Activated T-helper 2 cell treated with anti-CD3 and anti-CD28 coated beads, Interferon-gamma antibody, Interleukin-2, Interleukin-4, amounts not matched to agents 10 μg/mL and 5 μg/mL and 100 μg/mL, durations not matched to agents 14 hours and 24 hours and 36 hours (primary cell): Measurements from ENCODE around the gene ADAR. TPM values are rescaled to one million over a fixed set of nuclear protein-coding genes. Genes with fewer than 3 reads are reported as not detected.

Experiments
- DNase-seq: peaks from one replicate; pipeline ENCODE4 v3.0.0; 2021; ENCODE audit warnings: low spot score
- H3K27ac Mint-ChIP-seq: one replicate; pipeline ENCODE4 v1.8.0; 2021; ENCODE audit warnings: mixed read lengths
- H3K27me3 Mint-ChIP-seq: one replicate; pipeline ENCODE4 v1.8.0; 2021; ENCODE audit warnings: low read depth, mixed read lengths
- H3K36me3 Mint-ChIP-seq: one replicate; pipeline ENCODE4 v1.8.0; 2021; ENCODE audit warnings: low read depth, mixed read lengths
- H3K4me1 Mint-ChIP-seq: one replicate; pipeline ENCODE4 v1.8.0; 2021; ENCODE audit warnings: low read depth, mixed read lengths
- H3K4me3 Mint-ChIP-seq: one replicate; pipeline ENCODE4 v1.8.0; 2021; ENCODE audit warnings: low read depth, mild to moderate bottlenecking, moderate library complexity, mixed read lengths
- H3K9me3 Mint-ChIP-seq: one replicate; pipeline ENCODE4 v1.8.0; 2021; ENCODE audit warnings: mixed read lengths
- intact Hi-C: fragments of 100-400 bp; cut with micrococcal nuclease; formaldehyde crosslinking; loops from one replicate; pipeline ENCODE4 v1.15.1; 2023
- total RNA-seq: library from RNA; stranded (reverse); gene quantifications from 2 replicates; pipeline ENCODE4 v1.2.3, GENCODE V29; 2022

The ADAR gene
- total RNA-seq, 1 donor from 2014 or later: 267 TPM

- no peak overlapping the region for H3K27ac Mint-ChIP-seq
- peaks cover 6% of the 10 kb centered on the region for H3K4me1 Mint-ChIP-seq
- H3K9me3 Mint-ChIP-seq: no peaks in the 10 kb centered on the region
- no peaks in the 10 kb centered on the region for H3K27me3 Mint-ChIP-seq
- H3K36me3 Mint-ChIP-seq: peaks cover 91% of the 10 kb centered on the region
- DNase-seq: no peak
- no peak overlapping the region for H3K4me3 Mint-ChIP-seq
- intact Hi-C loops: no loop called here
Observed at GRCh38 chr1:154591206-154591605, 16.8 kb downstream of the ADAR start.

- Mint-ChIP-seq H3K27me3 (no peaks in the 10 kb centered on the region), H3K4me3 (no peak overlapping the region), H3K27ac (no peak overlapping the region), H3K36me3 (peaks cover 92% of the 10 kb centered on the region), H3K4me1 (peaks cover 6% of the 10 kb centered on the region), H3K9me3 (no peaks in the 10 kb centered on the region)
- DNase-seq: no peak
- intact Hi-C loops: no loop called here
Observed at GRCh38 chr1:154590756-154591155, 17.2 kb downstream of the ADAR start.

- Mint-ChIP-seq H3K4me1 (peaks cover 6% of the 10 kb centered on the region), H3K27ac (peak overlapping the region; percentile 35), H3K27me3 (no peaks in the 10 kb centered on the region), H3K9me3 (no peaks in the 10 kb centered on the region), H3K4me3 (no peak overlapping the region), H3K36me3 (peaks cover 96% of the 10 kb centered on the region)
- intact Hi-C loops: no loop called here
- no peak for DNase-seq
Observed at GRCh38 chr1:154589780-154590179, 18.2 kb downstream of the ADAR start.

GRCh38 chr1:154586641-154587040, 21.3 kb downstream of the ADAR start:
- Mint-ChIP-seq H3K27me3 (no peaks in the 10 kb centered on the region), H3K4me1 (peaks cover 6% of the 10 kb centered on the region), H3K4me3 (no peak overlapping the region), H3K9me3 (no peaks in the 10 kb centered on the region), H3K27ac (no peak overlapping the region), H3K36me3 (peaks cover 84% of the 10 kb centered on the region)
- intact Hi-C loops: no loop called here
- no peak for DNase-seq

GRCh38 chr1:154586231-154586630, 21.8 kb downstream of the ADAR start:
- peaks cover 6% of the 10 kb centered on the region for H3K4me1 Mint-ChIP-seq
- no peak overlapping the region for H3K4me3 Mint-ChIP-seq
- no peaks in the 10 kb centered on the region for H3K27me3 Mint-ChIP-seq
- no peaks in the 10 kb centered on the region for H3K9me3 Mint-ChIP-seq
- intact Hi-C loops: no loop called here
- DNase-seq: no peak
- peaks cover 82% of the 10 kb centered on the region for H3K36me3 Mint-ChIP-seq
- no peak overlapping the region for H3K27ac Mint-ChIP-seq

- Mint-ChIP-seq H3K36me3 (peaks cover 82% of the 10 kb centered on the region), H3K27me3 (no peaks in the 10 kb centered on the region), H3K4me1 (peaks cover 3% of the 10 kb centered on the region), H3K4me3 (no peak overlapping the region), H3K9me3 (no peaks in the 10 kb centered on the region), H3K27ac (no peak overlapping the region)
- DNase-seq: no peak
- intact Hi-C loops: no loop called here
Observed at GRCh38 chr1:154584267-154584994, 23.6 kb downstream of the ADAR start.

- Mint-ChIP-seq H3K36me3 (peaks cover 82% of the 10 kb centered on the region), H3K9me3 (no peaks in the 10 kb centered on the region), H3K27me3 (no peaks in the 10 kb centered on the region), H3K4me1 (peaks cover under 1% of the 10 kb centered on the region), H3K27ac (no peak overlapping the region), H3K4me3 (no peak overlapping the region)
- no peak for DNase-seq
- intact Hi-C loops: no loop called here
Observed at GRCh38 chr1:154583773-154584172, 24.2 kb downstream of the ADAR start.

GRCh38 chr1:154582885-154583284, 25.1 kb downstream of the ADAR start:
- H3K4me1 Mint-ChIP-seq: no peaks in the 10 kb centered on the region
- H3K27me3 Mint-ChIP-seq: no peaks in the 10 kb centered on the region
- intact Hi-C loops: no loop called here
- no peak for DNase-seq
- no peaks in the 10 kb centered on the region for H3K9me3 Mint-ChIP-seq
- H3K27ac Mint-ChIP-seq: no peak overlapping the region
- H3K36me3 Mint-ChIP-seq: peaks cover 82% of the 10 kb centered on the region
- H3K4me3 Mint-ChIP-seq: no peak overlapping the region

- Mint-ChIP-seq H3K27ac (no peak overlapping the region), H3K4me3 (no peak overlapping the region), H3K9me3 (no peaks in the 10 kb centered on the region), H3K36me3 (peaks cover 72% of the 10 kb centered on the region), H3K4me1 (no peaks in the 10 kb centered on the region), H3K27me3 (no peaks in the 10 kb centered on the region)
- DNase-seq: no peak
- intact Hi-C loops: no loop called here
Observed at GRCh38 chr1:154581766-154582165, 26.2 kb downstream of the ADAR start.

GRCh38 chr1:154579374-154579773, 28.6 kb downstream of the ADAR start:
- no peaks in the 10 kb centered on the region for H3K27me3 Mint-ChIP-seq
- intact Hi-C loops: no loop called here
- H3K4me1 Mint-ChIP-seq: no peaks in the 10 kb centered on the region
- peaks cover 53% of the 10 kb centered on the region for H3K36me3 Mint-ChIP-seq
- H3K27ac Mint-ChIP-seq: no peak overlapping the region
- H3K9me3 Mint-ChIP-seq: no peaks in the 10 kb centered on the region
- DNase-seq: no peak
- no peak overlapping the region for H3K4me3 Mint-ChIP-seq

- no peaks in the 10 kb centered on the region for H3K9me3 Mint-ChIP-seq
- no peak for DNase-seq
- no peaks in the 10 kb centered on the region for H3K4me1 Mint-ChIP-seq
- no peak overlapping the region for H3K4me3 Mint-ChIP-seq
- peaks cover 48% of the 10 kb centered on the region for H3K36me3 Mint-ChIP-seq
- intact Hi-C loops: no loop called here
- no peak overlapping the region for H3K27ac Mint-ChIP-seq
- H3K27me3 Mint-ChIP-seq: no peaks in the 10 kb centered on the region
Observed at GRCh38 chr1:154578058-154578418, 29.9 kb downstream of the ADAR start.

- DNase-seq: no peak
- Mint-ChIP-seq H3K4me1 (no peaks in the 10 kb centered on the region), H3K27me3 (no peaks in the 10 kb centered on the region), H3K36me3 (peaks cover 46% of the 10 kb centered on the region), H3K9me3 (no peaks in the 10 kb centered on the region), H3K4me3 (no peak overlapping the region), H3K27ac (no peak overlapping the region)
- intact Hi-C loops: no loop called here
Observed at GRCh38 chr1:154577346-154578057, 30.5 kb downstream of the ADAR start.

GRCh38 chr1:154575951-154576566, 31.9 kb downstream of the ADAR start:
- H3K27ac Mint-ChIP-seq: no peak overlapping the region
- peaks cover 35% of the 10 kb centered on the region for H3K36me3 Mint-ChIP-seq
- intact Hi-C loops: no loop called here

More at GRCh38 chr1:154575951-154576566, 31.9 kb downstream of the ADAR start:
- Mint-ChIP-seq H3K27me3 (no peaks in the 10 kb centered on the region), H3K4me1 (no peaks in the 10 kb centered on the region), H3K9me3 (no peaks in the 10 kb centered on the region), H3K4me3 (no peak overlapping the region)
- DNase-seq: no peak
